HG03095 (cell line): ENCODE data around the gene SH3PXD2B.
"Not testable (repeated sequence)": the region's sequence is repeated elsewhere in the genome, so short reads cannot be mapped to it uniquely, and the experiment has no call there.

Experiments
- ATAC-seq: cut with Tn5 transposase; IDR thresholded peaks from one replicate; pipeline ENCODE4 v1.9.1; 2021; ENCODE audit warnings: moderate library complexity; ENCODE audit not compliant: unreplicated experiment

SH3PXD2B gene

GRCh38 chr5:172373680-172374079, 80.6 kb downstream of the SH3PXD2B start:
- ATAC-seq = no peak

GRCh38 chr5:172371684-172372083, 82.6 kb downstream of the SH3PXD2B start:
- ATAC-seq = no peak

GRCh38 chr5:172370648-172371545, 83.4 kb downstream of the SH3PXD2B start:
- no peak for ATAC-seq

- no peak for ATAC-seq
Observed at GRCh38 chr5:172370237-172370640, 84.1 kb downstream of the SH3PXD2B start.

GRCh38 chr5:172368699-172369098, 85.6 kb downstream of the SH3PXD2B start:
- ATAC-seq = not testable (repeated sequence)

GRCh38 chr5:172365948-172366608, 88.2 kb downstream of the SH3PXD2B start:
- ATAC-seq = no peak

- no peak for ATAC-seq
Observed at GRCh38 chr5:172364773-172365172, 89.6 kb downstream of the SH3PXD2B start.

- ATAC-seq = no peak
Observed at GRCh38 chr5:172362755-172363154, 91.6 kb downstream of the SH3PXD2B start.

GRCh38 chr5:172361566-172362238, 92.6 kb downstream of the SH3PXD2B start:
- ATAC-seq = no peak

GRCh38 chr5:172358345-172358744, 96.0 kb downstream of the SH3PXD2B start:
- no peak for ATAC-seq

GRCh38 chr5:172356527-172356926, 97.8 kb downstream of the SH3PXD2B start:
- ATAC-seq = no peak

GRCh38 chr5:172356047-172356446, 98.3 kb downstream of the SH3PXD2B start:
- no peak for ATAC-seq

- no peak for ATAC-seq
Observed at GRCh38 chr5:172353846-172354245, 100.5 kb downstream of the SH3PXD2B start.

- no peak for ATAC-seq
Observed at GRCh38 chr5:172353271-172353812, 101.0 kb downstream of the SH3PXD2B start.

GRCh38 chr5:172352526-172352925, 101.8 kb downstream of the SH3PXD2B start:
- ATAC-seq = not testable (repeated sequence)

GRCh38 chr5:172351240-172351778, 103.0 kb downstream of the SH3PXD2B start:
- ATAC-seq = no peak

- ATAC-seq = no peak
Observed at GRCh38 chr5:172350212-172351181, 103.8 kb downstream of the SH3PXD2B start.

- ATAC-seq = not testable (repeated sequence)
Observed at GRCh38 chr5:172348733-172349132, 105.6 kb downstream of the SH3PXD2B start.

- no peak for ATAC-seq
Observed at GRCh38 chr5:172348084-172348483, 106.2 kb downstream of the SH3PXD2B start.
